ENCODE data around the gene HOXD4.

GRCh38 chr2:176184749-176185148, 33.4 kb downstream of the HOXD4 start:
- TF ChIP-seq POLR2A (IDR thresholded peaks at IDR 0.05) (no peak), CTCF (IDR thresholded peaks at IDR 0.05) (no peak)
